SK-N-SH (cell line): ENCODE results near the gene AUTS2. TPM values are rescaled to one million over a fixed set of nuclear protein-coding genes. Genes with fewer than 3 reads are reported as not detected.

Experiments
- CTCF ChIA-PET: fragments of 300-600, 350-600 bp; formaldehyde crosslinking; extraction: SDS; loops from one replicate; lab custom pipeline; 2021; lab: Yijun Ruan, JAX
- POLR2A ChIA-PET: fragments of 350-600 bp; sonication (Branson Sonifier 250); formaldehyde crosslinking; extraction: SDS; loops from one replicate; lab custom pipeline; 2020; ENCODE audit warnings: antibody characterized with exemption, inconsistent platforms; lab: Yijun Ruan, JAX
- DNase-seq: peaks from one replicate; pipeline ENCODE4 v3.0.0; 2012
- H2AFZ ChIP-seq: fragments of 200-600 bp; sonication (generic); 2 replicates; pipeline ENCODE4 v1.8.1; 2016; ENCODE audit warnings: antibody characterized with exemption, mild to moderate bottlenecking, low read depth
- H3F3A ChIP-seq: fragments of 200-600 bp; sonication (generic); replicated peaks from 2 replicates; pipeline ENCODE3; 2016; ENCODE audit warnings: antibody characterized with exemption, mild to moderate bottlenecking; ENCODE audit not compliant: insufficient read depth
- H3K27ac ChIP-seq, 2 experiments: fragments of 200-500 bp in 1 of 2; fragments of 200-600 bp in 1 of 2; sonication (Bioruptor generic) in 1 of 2; sonication (generic), shearing (Covaris generic) in 1 of 2; 2 replicates each; pipeline versions ENCODE4 v1.5.1 to v1.6.1; 2014 to 2016; ENCODE audit warnings: low read depth in 2 of 2, inconsistent platforms in 1 of 2, low read length in 1 of 2, mild to moderate bottlenecking in 1 of 2, mixed read lengths in 1 of 2
- H3K27me3 ChIP-seq: fragments of 200-600 bp; sonication (generic), shearing (Covaris generic); 2 replicates; pipeline ENCODE4 v1.6.1; 2016; ENCODE audit warnings: mixed run types; ENCODE audit not compliant: insufficient read depth
- H3K36me3 ChIP-seq, 2 experiments: fragments of 200-500 bp in 1 of 2; fragments of 200-600 bp in 1 of 2; sonication (Bioruptor generic) in 1 of 2; sonication (generic) in 1 of 2; replicated peaks in 1 of 2; 2 replicates each; pipeline versions ENCODE3 to v1.5.1; 2014 to 2016; ENCODE audit warnings: low read length in 1 of 2, mild to moderate bottlenecking in 1 of 2; ENCODE audit not compliant: insufficient read depth in 2 of 2, control insufficient read depth in 1 of 2
- H3K4me1 ChIP-seq, 2 experiments: fragments of 200-500 bp in 1 of 2; fragments of 200-600 bp in 1 of 2; sonication (Bioruptor generic) in 1 of 2; sonication (generic), shearing (Covaris generic) in 1 of 2; 2 replicates each; pipeline versions ENCODE4 v1.5.1 to v1.6.1; 2014 to 2016; ENCODE audit warnings: low read depth in 1 of 2, low read length in 1 of 2, mixed run types in 1 of 2; ENCODE audit not compliant: insufficient read depth in 2 of 2, control insufficient read depth in 1 of 2
- H3K4me2 ChIP-seq: fragments of 200-600 bp; sonication (generic), shearing (Covaris generic); 2 replicates; pipeline ENCODE4 v1.6.1; 2017; ENCODE audit warnings: mixed run types
- H3K4me3 ChIP-seq, 2 experiments: fragments of 200-500 bp in 1 of 2; fragments of 200-600 bp in 1 of 2; sonication (Bioruptor generic) in 1 of 2; sonication (generic), shearing (Covaris generic) in 1 of 2; 2 replicates each; pipeline versions ENCODE4 v1.5.1 to v1.8.1; 2014 to 2016; ENCODE audit warnings: low read depth in 2 of 2, inconsistent platforms in 1 of 2, low read length in 1 of 2, mild to moderate bottlenecking in 1 of 2, mixed read lengths in 1 of 2, moderate library complexity in 1 of 2
- H3K79me2 ChIP-seq: fragments of 200-600 bp; sonication (generic); 2 replicates; pipeline ENCODE4 v1.8.1; 2017; ENCODE audit warnings: mild to moderate bottlenecking; ENCODE audit not compliant: insufficient read depth
- H3K9ac ChIP-seq: fragments of 200-600 bp; sonication (generic); 2 replicates; pipeline ENCODE4 v1.6.1; 2017; ENCODE audit warnings: mixed run types
- H3K9me2 ChIP-seq: fragments of 200-600 bp; sonication (generic); 2 replicates; pipeline ENCODE4 v1.6.1; 2017; ENCODE audit warnings: mixed run types
- H3K9me3 ChIP-seq: fragments of 200-600 bp; sonication (generic); 2 replicates; pipeline ENCODE4 v1.6.1; 2017; ENCODE audit warnings: mixed run types, mild to moderate bottlenecking, moderate library complexity
- H4K20me1 ChIP-seq: fragments of 200-600 bp; sonication (generic); 2 replicates; pipeline ENCODE4 v1.6.1; 2017; ENCODE audit warnings: mild to moderate bottlenecking, mixed run types; ENCODE audit not compliant: insufficient read depth
- CHD2 ChIP-seq: fragments of 150-350 bp; IDR thresholded peaks from 2 replicates; pipeline ENCODE4 v1.6.1; 2018; ENCODE audit warnings: low read length; ENCODE audit not compliant: partially characterized antibody
- EP300 ChIP-seq, 2 experiments: IDR thresholded peaks; 2 replicates each; pipeline versions ENCODE4 v1.4.0 to v1.6.1; 2012; ENCODE audit warnings: borderline replicate concordance in 1 of 2, low read depth in 1 of 2, low read length in 1 of 2
- EZH2phosphoT487 ChIP-seq: fragments of 200-600 bp; sonication (generic); IDR thresholded peaks from 2 replicates; pipeline ENCODE4 v1.6.1; 2017; ENCODE audit warnings: low read depth, mixed run types, mild to moderate bottlenecking, antibody characterized with exemption, moderate library complexity, borderline replicate concordance
- FOXM1 ChIP-seq: IDR thresholded peaks from 2 replicates; pipeline ENCODE4 v1.4.0; 2012; ENCODE audit warnings: low read depth, mild to moderate bottlenecking
- GABPA ChIP-seq: IDR thresholded peaks from 2 replicates; pipeline ENCODE4 v1.4.0; 2012; ENCODE audit warnings: low read depth, mild to moderate bottlenecking
- MEF2A ChIP-seq: IDR thresholded peaks from 2 replicates; pipeline ENCODE4 v1.4.0; 2012; ENCODE audit warnings: low read depth, borderline replicate concordance
- MXI1 ChIP-seq: IDR thresholded peaks from 2 replicates; pipeline ENCODE4 v1.6.1; 2012; ENCODE audit warnings: mild to moderate bottlenecking, low read depth, low read length, improper control_type of control experiment
- NFIC ChIP-seq: IDR thresholded peaks from 2 replicates; pipeline ENCODE4 v1.4.0; 2012; ENCODE audit warnings: borderline replicate concordance
- RXRA ChIP-seq: IDR thresholded peaks from 2 replicates; pipeline ENCODE4 v1.4.0; 2012; ENCODE audit warnings: low read depth, mild to moderate bottlenecking, borderline replicate concordance
- SIN3A ChIP-seq: IDR thresholded peaks from 2 replicates; pipeline ENCODE4 v1.6.1; 2012; ENCODE audit warnings: low read depth, mild to moderate bottlenecking, low read length, moderate library complexity, borderline replicate concordance
- SMC3 ChIP-seq: IDR thresholded peaks from 2 replicates; pipeline ENCODE4 v1.6.1; 2012; ENCODE audit warnings: low read depth, low read length, improper control_type of control experiment
- TAF1 ChIP-seq: IDR thresholded peaks from 2 replicates; pipeline ENCODE4 v1.6.1; 2012; ENCODE audit warnings: low read depth, mild to moderate bottlenecking, low read length, moderate library complexity, borderline replicate concordance
- TCF12 ChIP-seq: IDR thresholded peaks from 2 replicates; pipeline ENCODE4 v1.4.0; 2012
- WGBS: methylation state at CpG from one replicate; pipeline ENCODE4 v1.1.6; 2017; ENCODE audit warnings: low lambda C conversion rate; 5-methylcytosine and 5-hydroxymethylcytosine counted together
- polyA plus RNA-seq, 3 experiments: library from polyadenylated mRNA; depleted of rRNA; stranded (reverse); fragments of >200 nt; gene quantifications; 2 replicates each; pipeline ENCODE4 v1.2.3, GENCODE V29; 2012
- TF ChIP-seq, protein P1 (sequence below): IDR thresholded peaks from 2 replicates; pipeline ENCODE4 v1.4.0; 2012; ENCODE audit warnings: low read depth, borderline replicate concordance
- TF ChIP-seq, protein P2 (sequence below): IDR thresholded peaks from 2 replicates; pipeline ENCODE4 v1.6.1; 2012; ENCODE audit warnings: mild to moderate bottlenecking, low read depth, low read length, moderate library complexity
- TF ChIP-seq, protein P3 (sequence below): IDR thresholded peaks from 2 replicates; pipeline ENCODE4 v1.4.0; 2012; ENCODE audit warnings: low read depth, borderline replicate concordance

Gene AUTS2
- polyA plus RNA-seq, 1 of the 3 experiments (the other 2 are of a cell fraction) = 15.6 TPM

DNA sequence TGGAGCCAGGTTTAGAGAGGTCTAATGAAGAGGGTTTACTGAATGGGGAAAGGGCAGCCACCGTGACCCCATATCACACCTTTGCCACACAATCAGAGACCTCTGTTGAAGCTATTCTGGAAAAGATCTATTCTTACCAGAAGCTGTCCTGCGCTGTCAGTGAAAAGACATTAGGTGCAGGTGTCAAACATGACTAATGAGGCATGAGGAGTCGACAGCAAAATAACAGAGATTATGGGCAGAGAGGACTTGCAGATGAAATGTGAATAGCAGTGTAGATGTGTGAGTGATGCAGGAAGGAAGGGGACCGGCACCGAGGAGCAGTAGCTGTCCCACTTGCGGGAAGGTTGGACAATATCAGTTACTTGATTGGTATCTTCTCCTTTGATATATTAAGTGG, 906.0 kb downstream of the AUTS2 start:
- Histone ChIP-seq H3K36me3 (no peaks in the 10 kb centered on the region), H4K20me1 (no peaks in the 10 kb centered on the region), H3K9me2 (no peaks in the 10 kb centered on the region), H3K9ac (no peak overlapping the region), H3K27me3 (no peaks in the 10 kb centered on the region), H2AFZ (no peak overlapping the region), H3K4me3 (no peak overlapping the region), H3K27ac (no peak overlapping the region; a peak in 1 of 4 replicates), H3K4me1 (peaks cover 0 to 23% of the 10 kb centered on the region in 2 experiments; a peak in 1 of 4 replicates), H3K9me3 (no peaks in the 10 kb centered on the region), H3K79me2 (no peaks in the 10 kb centered on the region), H3F3A (no peaks in the 10 kb centered on the region), H3K4me2 (no peak overlapping the region)
- CTCF ChIA-PET = interaction anchor here (0.9 to 7.4 kb wide), 8 partner anchors 12 to 461 kb away, joined by 3 to 88 read pairs (median 13); no protein-coding TSS in a partner anchor
- POLR2A ChIA-PET = interaction anchor here (0.6 kb wide), 1 partner anchor 462 kb away, joined by 3 read pairs; no protein-coding TSS in a partner anchor
- TF ChIP-seq, protein P1, sequence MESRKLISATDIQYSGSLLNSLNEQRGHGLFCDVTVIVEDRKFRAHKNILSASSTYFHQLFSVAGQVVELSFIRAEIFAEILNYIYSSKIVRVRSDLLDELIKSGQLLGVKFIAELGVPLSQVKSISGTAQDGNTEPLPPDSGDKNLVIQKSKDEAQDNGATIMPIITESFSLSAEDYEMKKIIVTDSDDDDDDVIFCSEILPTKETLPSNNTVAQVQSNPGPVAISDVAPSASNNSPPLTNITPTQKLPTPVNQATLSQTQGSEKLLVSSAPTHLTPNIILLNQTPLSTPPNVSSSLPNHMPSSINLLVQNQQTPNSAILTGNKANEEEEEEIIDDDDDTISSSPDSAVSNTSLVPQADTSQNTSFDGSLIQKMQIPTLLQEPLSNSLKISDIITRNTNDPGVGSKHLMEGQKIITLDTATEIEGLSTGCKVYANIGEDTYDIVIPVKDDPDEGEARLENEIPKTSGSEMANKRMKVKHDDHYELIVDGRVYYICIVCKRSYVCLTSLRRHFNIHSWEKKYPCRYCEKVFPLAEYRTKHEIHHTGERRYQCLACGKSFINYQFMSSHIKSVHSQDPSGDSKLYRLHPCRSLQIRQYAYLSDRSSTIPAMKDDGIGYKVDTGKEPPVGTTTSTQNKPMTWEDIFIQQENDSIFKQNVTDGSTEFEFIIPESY = no peak
- TF ChIP-seq TAF1 (no peak), RXRA (no peak), SMC3 (no peak), CHD2 (no peak), TCF12 (no peak)
- TF ChIP-seq, protein P2, sequence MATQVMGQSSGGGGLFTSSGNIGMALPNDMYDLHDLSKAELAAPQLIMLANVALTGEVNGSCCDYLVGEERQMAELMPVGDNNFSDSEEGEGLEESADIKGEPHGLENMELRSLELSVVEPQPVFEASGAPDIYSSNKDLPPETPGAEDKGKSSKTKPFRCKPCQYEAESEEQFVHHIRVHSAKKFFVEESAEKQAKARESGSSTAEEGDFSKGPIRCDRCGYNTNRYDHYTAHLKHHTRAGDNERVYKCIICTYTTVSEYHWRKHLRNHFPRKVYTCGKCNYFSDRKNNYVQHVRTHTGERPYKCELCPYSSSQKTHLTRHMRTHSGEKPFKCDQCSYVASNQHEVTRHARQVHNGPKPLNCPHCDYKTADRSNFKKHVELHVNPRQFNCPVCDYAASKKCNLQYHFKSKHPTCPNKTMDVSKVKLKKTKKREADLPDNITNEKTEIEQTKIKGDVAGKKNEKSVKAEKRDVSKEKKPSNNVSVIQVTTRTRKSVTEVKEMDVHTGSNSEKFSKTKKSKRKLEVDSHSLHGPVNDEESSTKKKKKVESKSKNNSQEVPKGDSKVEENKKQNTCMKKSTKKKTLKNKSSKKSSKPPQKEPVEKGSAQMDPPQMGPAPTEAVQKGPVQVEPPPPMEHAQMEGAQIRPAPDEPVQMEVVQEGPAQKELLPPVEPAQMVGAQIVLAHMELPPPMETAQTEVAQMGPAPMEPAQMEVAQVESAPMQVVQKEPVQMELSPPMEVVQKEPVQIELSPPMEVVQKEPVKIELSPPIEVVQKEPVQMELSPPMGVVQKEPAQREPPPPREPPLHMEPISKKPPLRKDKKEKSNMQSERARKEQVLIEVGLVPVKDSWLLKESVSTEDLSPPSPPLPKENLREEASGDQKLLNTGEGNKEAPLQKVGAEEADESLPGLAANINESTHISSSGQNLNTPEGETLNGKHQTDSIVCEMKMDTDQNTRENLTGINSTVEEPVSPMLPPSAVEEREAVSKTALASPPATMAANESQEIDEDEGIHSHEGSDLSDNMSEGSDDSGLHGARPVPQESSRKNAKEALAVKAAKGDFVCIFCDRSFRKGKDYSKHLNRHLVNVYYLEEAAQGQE = no peak
- TF ChIP-seq, protein P3, sequence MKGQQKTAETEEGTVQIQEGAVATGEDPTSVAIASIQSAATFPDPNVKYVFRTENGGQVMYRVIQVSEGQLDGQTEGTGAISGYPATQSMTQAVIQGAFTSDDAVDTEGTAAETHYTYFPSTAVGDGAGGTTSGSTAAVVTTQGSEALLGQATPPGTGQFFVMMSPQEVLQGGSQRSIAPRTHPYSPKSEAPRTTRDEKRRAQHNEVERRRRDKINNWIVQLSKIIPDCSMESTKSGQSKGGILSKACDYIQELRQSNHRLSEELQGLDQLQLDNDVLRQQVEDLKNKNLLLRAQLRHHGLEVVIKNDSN = no peak
- 83% methylated on average over 6 of the region's 6 CpGs for WGBS
- no peak for DNase-seq

DNA sequence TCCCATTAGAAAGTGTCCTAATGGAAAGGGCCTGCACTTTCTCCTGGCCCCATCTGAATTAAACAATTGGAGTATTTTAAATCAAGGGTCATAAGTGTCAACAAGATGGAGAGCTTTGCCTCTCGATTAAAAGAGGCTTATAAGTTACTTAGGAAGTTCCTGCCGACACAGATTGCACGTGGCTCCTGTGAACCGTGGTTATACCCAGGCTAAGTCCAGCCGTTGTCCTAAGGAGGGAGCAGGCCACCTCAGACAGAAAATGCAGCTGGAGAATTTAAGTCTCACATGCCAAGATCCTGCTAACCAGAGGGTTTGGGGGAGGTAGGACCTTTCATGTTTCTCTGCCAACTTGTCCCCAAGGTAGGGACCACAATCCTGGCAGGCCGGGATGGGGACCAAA, 907.2 kb downstream of the AUTS2 start:
- no peak for DNase-seq
- Histone ChIP-seq H3K4me3 (no peak overlapping the region), H3K9me3 (no peaks in the 10 kb centered on the region), H3K27me3 (no peaks in the 10 kb centered on the region), H3F3A (no peaks in the 10 kb centered on the region), H3K79me2 (no peaks in the 10 kb centered on the region), H2AFZ (no peak overlapping the region), H3K9me2 (no peaks in the 10 kb centered on the region), H3K27ac (peak overlapping the region in 1 of 2 experiments; percentile 77; a peak in 2 of 4 replicates), H3K36me3 (no peaks in the 10 kb centered on the region), H4K20me1 (no peaks in the 10 kb centered on the region), H3K9ac (no peak overlapping the region), H3K4me1 (peaks cover 0 to 23% of the 10 kb centered on the region in 2 experiments; a peak in 1 of 4 replicates), H3K4me2 (no peak overlapping the region)
- POLR2A ChIA-PET = interaction anchor here (1.0 to 1.5 kb wide), 4 partner anchors 99 to 462 kb away, joined by 3 to 5 read pairs (median 4); no protein-coding TSS in a partner anchor
- CTCF ChIA-PET = interaction anchor here (0.6 to 7.4 kb wide), 40 partner anchors 13 to 573 kb away, joined by 3 to 88 read pairs (median 6); no protein-coding TSS in a partner anchor
- 78% methylated on average over 6 of the region's 6 CpGs for WGBS
- no peak for TF ChIP-seq SIN3A
- TF ChIP-seq TCF12 = no peak
- TF ChIP-seq MEF2A = no peak
- no peak for TF ChIP-seq NFIC
- TF ChIP-seq MXI1 = no peak
- no peak for TF ChIP-seq EZH2phosphoT487
- TF ChIP-seq EP300 (IDR thresholded peaks at IDR 0.05; ENCODE audit: borderline replicate concordance in 1 of 2, low read depth in 1 of 2, low read length in 1 of 2) = no peak; a peak in 1 of 4 replicates
- no peak for TF ChIP-seq CHD2
- TF ChIP-seq FOXM1 = no peak
- TF ChIP-seq GABPA = no peak
- TF ChIP-seq, protein P2 = no peak
